ENCODE measurements around the gene EXOC2.

EXOC2 gene

GRCh38 chr6:603265-603664, 89.7 kb downstream of the EXOC2 start:
- peaks cover 15% of the 10 kb centered on the region for H3K36me3 ChIP-seq (ENCODE audit: control insufficient read depth, insufficient read depth, low read length)
- H3K27me3 ChIP-seq (ENCODE audit: control insufficient read depth, insufficient read depth, low read length): no peaks in the 10 kb centered on the region
- no peaks in the 10 kb centered on the region for H3K9me3 ChIP-seq (ENCODE audit: control insufficient read depth, insufficient read depth, low read depth, low read length)
- H3K4me3 ChIP-seq (ENCODE audit: low read depth, low read length): no peak overlapping the region
- H3K4me1 ChIP-seq (ENCODE audit: control insufficient read depth, insufficient read depth, low read length): no peaks in the 10 kb centered on the region
- H3K27ac ChIP-seq (ENCODE audit: low read depth, low read length): no peak overlapping the region
- no peak overlapping the region for H3K9ac ChIP-seq (ENCODE audit: low read length)

GRCh38 chr6:599576-600448, 93.1 kb downstream of the EXOC2 start:
- H3K4me3 ChIP-seq (ENCODE audit: low read depth, low read length): no peak overlapping the region
- no peaks in the 10 kb centered on the region for H3K27me3 ChIP-seq (ENCODE audit: control insufficient read depth, insufficient read depth, low read length)
- peaks cover 24% of the 10 kb centered on the region for H3K36me3 ChIP-seq (ENCODE audit: control insufficient read depth, insufficient read depth, low read length)
- no peak overlapping the region for H3K27ac ChIP-seq (ENCODE audit: low read depth, low read length)
- no peaks in the 10 kb centered on the region for H3K4me1 ChIP-seq (ENCODE audit: control insufficient read depth, insufficient read depth, low read length)
- no peak overlapping the region for H3K9ac ChIP-seq (ENCODE audit: low read length)
- H3K9me3 ChIP-seq (ENCODE audit: control insufficient read depth, insufficient read depth, low read depth, low read length): no peaks in the 10 kb centered on the region

- Histone ChIP-seq H3K27ac (ENCODE audit: low read depth, low read length) (no peak overlapping the region), H3K9ac (ENCODE audit: low read length) (no peak overlapping the region), H3K4me3 (ENCODE audit: low read depth, low read length) (no peak overlapping the region), H3K9me3 (ENCODE audit: control insufficient read depth, insufficient read depth, low read depth, low read length) (no peaks in the 10 kb centered on the region), H3K36me3 (ENCODE audit: control insufficient read depth, insufficient read depth, low read length) (peaks cover 47% of the 10 kb centered on the region), H3K4me1 (ENCODE audit: control insufficient read depth, insufficient read depth, low read length) (peaks cover 8% of the 10 kb centered on the region; the same call in 1 of the 2 replicates), H3K27me3 (ENCODE audit: control insufficient read depth, insufficient read depth, low read length) (no peaks in the 10 kb centered on the region)
Measured at GRCh38 chr6:593907-594212, 99.1 kb downstream of the EXOC2 start.

- no peak overlapping the region for H3K27ac ChIP-seq (ENCODE audit: low read depth, low read length)
- H3K27me3 ChIP-seq (ENCODE audit: control insufficient read depth, insufficient read depth, low read length): no peaks in the 10 kb centered on the region
- peaks cover 47% of the 10 kb centered on the region for H3K36me3 ChIP-seq (ENCODE audit: control insufficient read depth, insufficient read depth, low read length)
- no peak overlapping the region for H3K4me3 ChIP-seq (ENCODE audit: low read depth, low read length)
- H3K9ac ChIP-seq (ENCODE audit: low read length): no peak overlapping the region
- H3K4me1 ChIP-seq (ENCODE audit: control insufficient read depth, insufficient read depth, low read length): peaks cover 8% of the 10 kb centered on the region; the same call in 1 of the 2 replicates
- no peaks in the 10 kb centered on the region for H3K9me3 ChIP-seq (ENCODE audit: control insufficient read depth, insufficient read depth, low read depth, low read length)
Measured at GRCh38 chr6:593139-593906, 99.6 kb downstream of the EXOC2 start.

- Histone ChIP-seq H3K4me3 (ENCODE audit: low read depth, low read length) (no peak overlapping the region), H3K4me1 (ENCODE audit: control insufficient read depth, insufficient read depth, low read length) (peaks cover 14% of the 10 kb centered on the region), H3K9me3 (ENCODE audit: control insufficient read depth, insufficient read depth, low read depth, low read length) (no peaks in the 10 kb centered on the region), H3K27me3 (ENCODE audit: control insufficient read depth, insufficient read depth, low read length) (no peaks in the 10 kb centered on the region), H3K27ac (ENCODE audit: low read depth, low read length) (no peak overlapping the region), H3K36me3 (ENCODE audit: control insufficient read depth, insufficient read depth, low read length) (peaks cover 27% of the 10 kb centered on the region), H3K9ac (ENCODE audit: low read length) (no peak overlapping the region)
Measured at GRCh38 chr6:589090-589489, 103.8 kb downstream of the EXOC2 start.

- peaks cover 27% of the 10 kb centered on the region for H3K4me1 ChIP-seq (ENCODE audit: control insufficient read depth, insufficient read depth, low read length)
- no peak overlapping the region for H3K9ac ChIP-seq (ENCODE audit: low read length)
- no peak overlapping the region for H3K27ac ChIP-seq (ENCODE audit: low read depth, low read length)
- no peaks in the 10 kb centered on the region for H3K9me3 ChIP-seq (ENCODE audit: control insufficient read depth, insufficient read depth, low read depth, low read length)
- peaks cover 18% of the 10 kb centered on the region for H3K36me3 ChIP-seq (ENCODE audit: control insufficient read depth, insufficient read depth, low read length)
- H3K4me3 ChIP-seq (ENCODE audit: low read depth, low read length): no peak overlapping the region
- H3K27me3 ChIP-seq (ENCODE audit: control insufficient read depth, insufficient read depth, low read length): no peaks in the 10 kb centered on the region
Measured at GRCh38 chr6:586553-586952, 106.4 kb downstream of the EXOC2 start.

GRCh38 chr6:583635-584034, 109.3 kb downstream of the EXOC2 start:
- H3K9me3 ChIP-seq (ENCODE audit: control insufficient read depth, insufficient read depth, low read depth, low read length): no peaks in the 10 kb centered on the region
- no peaks in the 10 kb centered on the region for H3K27me3 ChIP-seq (ENCODE audit: control insufficient read depth, insufficient read depth, low read length)
- H3K27ac ChIP-seq (ENCODE audit: low read depth, low read length): no peak overlapping the region
- H3K9ac ChIP-seq (ENCODE audit: low read length): no peak overlapping the region
- no peak overlapping the region for H3K4me3 ChIP-seq (ENCODE audit: low read depth, low read length)
- peaks cover 27% of the 10 kb centered on the region for H3K4me1 ChIP-seq (ENCODE audit: control insufficient read depth, insufficient read depth, low read length)
- peaks cover 2% of the 10 kb centered on the region; the same call in 1 of the 2 replicates for H3K36me3 ChIP-seq (ENCODE audit: control insufficient read depth, insufficient read depth, low read length)

GRCh38 chr6:583116-583515, 109.8 kb downstream of the EXOC2 start:
- H3K27ac ChIP-seq (ENCODE audit: low read depth, low read length): no peak overlapping the region; the same call in 1 of the 2 replicates
- H3K9me3 ChIP-seq (ENCODE audit: control insufficient read depth, insufficient read depth, low read depth, low read length): no peaks in the 10 kb centered on the region
- H3K4me1 ChIP-seq (ENCODE audit: control insufficient read depth, insufficient read depth, low read length): peaks cover 27% of the 10 kb centered on the region
- H3K27me3 ChIP-seq (ENCODE audit: control insufficient read depth, insufficient read depth, low read length): no peaks in the 10 kb centered on the region
- no peaks in the 10 kb centered on the region; the same call in 1 of the 2 replicates for H3K36me3 ChIP-seq (ENCODE audit: control insufficient read depth, insufficient read depth, low read length)
- no peak overlapping the region for H3K9ac ChIP-seq (ENCODE audit: low read length)
- H3K4me3 ChIP-seq (ENCODE audit: low read depth, low read length): no peak overlapping the region

GRCh38 chr6:582370-582769, 110.6 kb downstream of the EXOC2 start:
- Histone ChIP-seq H3K9me3 (ENCODE audit: control insufficient read depth, insufficient read depth, low read depth, low read length) (no peaks in the 10 kb centered on the region), H3K9ac (ENCODE audit: low read length) (peak overlapping the region; percentile 47), H3K27ac (ENCODE audit: low read depth, low read length) (peak overlapping the region; percentile 63), H3K4me3 (ENCODE audit: low read depth, low read length) (peak overlapping the region; percentile 42), H3K36me3 (ENCODE audit: control insufficient read depth, insufficient read depth, low read length) (no peaks in the 10 kb centered on the region; the same call in 1 of the 2 replicates), H3K4me1 (ENCODE audit: control insufficient read depth, insufficient read depth, low read length) (peaks cover 27% of the 10 kb centered on the region), H3K27me3 (ENCODE audit: control insufficient read depth, insufficient read depth, low read length) (no peaks in the 10 kb centered on the region)

- Histone ChIP-seq H3K4me1 (ENCODE audit: control insufficient read depth, insufficient read depth, low read length) (peaks cover 20% of the 10 kb centered on the region), H3K36me3 (ENCODE audit: control insufficient read depth, insufficient read depth, low read length) (peaks cover 19% of the 10 kb centered on the region), H3K27ac (ENCODE audit: low read depth, low read length) (no peak overlapping the region), H3K27me3 (ENCODE audit: control insufficient read depth, insufficient read depth, low read length) (no peaks in the 10 kb centered on the region), H3K9ac (ENCODE audit: low read length) (no peak overlapping the region), H3K9me3 (ENCODE audit: control insufficient read depth, insufficient read depth, low read depth, low read length) (peaks cover 19% of the 10 kb centered on the region), H3K4me3 (ENCODE audit: low read depth, low read length) (no peak overlapping the region)
Measured at GRCh38 chr6:579339-579738, 113.6 kb downstream of the EXOC2 start.

GRCh38 chr6:572596-573265, 120.2 kb downstream of the EXOC2 start:
- no peak overlapping the region for H3K27ac ChIP-seq (ENCODE audit: low read depth, low read length)
- H3K9me3 ChIP-seq (ENCODE audit: control insufficient read depth, insufficient read depth, low read depth, low read length): peaks cover 19% of the 10 kb centered on the region
- no peaks in the 10 kb centered on the region for H3K27me3 ChIP-seq (ENCODE audit: control insufficient read depth, insufficient read depth, low read length)
- no peaks in the 10 kb centered on the region for H3K4me1 ChIP-seq (ENCODE audit: control insufficient read depth, insufficient read depth, low read length)
- no peak overlapping the region for H3K4me3 ChIP-seq (ENCODE audit: low read depth, low read length)
- H3K9ac ChIP-seq (ENCODE audit: low read length): no peak overlapping the region
- peaks cover 48% of the 10 kb centered on the region for H3K36me3 ChIP-seq (ENCODE audit: control insufficient read depth, insufficient read depth, low read length)

Measured in HUES6 (cell line).